Omental fat pad (tissue), 4 donors: ENCODE data around the gene PRDM11. TPM values are rescaled to one million over a fixed set of nuclear protein-coding genes. Genes with fewer than 3 reads are reported as not detected.

Experiments
- ATAC-seq: fragments of 150-250 bp; one replicate; pipeline ENCODE4 v1.9.1; 2016; ENCODE audit warnings: mild to moderate bottlenecking, moderate library complexity; ENCODE audit not compliant: low FRiP score
- DNase-seq: peaks from one replicate; pipeline ENCODE4 v3.0.0-alpha.2; 2019; ENCODE audit warnings: low spot score
- total RNA-seq, 4 donors: library from RNA; depleted of rRNA; stranded (reverse); fragments of >200 nt; gene quantifications; one replicate each; pipeline ENCODE4 v1.1.0, GENCODE V29; 2016
- TF ChIP-seq, protein P1 (sequence below), 3 donors: fragments of 450-650 bp; IDR thresholded peaks; one replicate each; pipeline ENCODE4 v1.5.1; 2016 to 2017; ENCODE audit warnings: antibody characterized with exemption in 3 of 3, mild to moderate bottlenecking in 3 of 3, moderate library complexity in 2 of 3

The PRDM11 gene
- total RNA-seq, 4 donors from 2014 or later, result 7.0 to 15.6 (median 10.7) TPM

DNA sequence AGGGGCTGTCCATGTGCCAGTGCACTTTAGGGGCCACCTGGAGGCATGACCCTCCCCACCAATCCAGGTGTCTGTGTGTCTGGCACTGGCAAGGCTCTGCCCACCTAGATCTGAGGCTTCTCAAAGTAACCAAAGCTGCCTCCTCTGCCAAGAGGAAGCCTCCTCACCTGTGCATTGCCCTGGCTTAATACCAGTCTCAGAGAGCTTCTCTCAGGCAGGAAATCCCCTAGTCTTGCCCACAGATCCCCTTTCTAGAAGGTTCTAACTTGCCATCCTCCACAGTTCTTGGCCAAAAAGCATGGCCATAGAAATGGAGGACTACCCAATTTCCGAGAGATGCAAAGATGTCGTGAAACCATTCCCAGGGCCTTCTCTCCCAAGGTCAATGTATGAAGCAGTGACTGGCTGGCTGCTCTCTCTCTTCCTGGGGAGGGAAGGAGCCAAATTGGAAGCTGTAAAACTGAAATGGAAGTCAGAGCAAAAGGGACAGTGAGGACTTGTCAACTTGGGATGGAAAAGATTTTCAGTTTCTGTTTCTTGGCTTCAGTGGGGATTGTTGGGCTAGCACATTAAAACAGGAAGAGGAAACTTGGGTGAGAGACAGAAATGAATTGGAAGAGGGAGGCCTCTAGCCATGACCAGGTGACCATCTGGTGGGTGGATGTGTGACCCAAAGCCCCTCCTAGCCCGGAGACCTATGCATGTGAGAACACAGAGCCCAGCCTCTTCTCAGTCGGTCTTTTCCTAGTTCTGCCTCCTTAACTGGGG lies 68.8 kb downstream of the PRDM11 start:
- ATAC-seq (no peak), DNase-seq (no peak)
- TF ChIP-seq, protein P1, sequence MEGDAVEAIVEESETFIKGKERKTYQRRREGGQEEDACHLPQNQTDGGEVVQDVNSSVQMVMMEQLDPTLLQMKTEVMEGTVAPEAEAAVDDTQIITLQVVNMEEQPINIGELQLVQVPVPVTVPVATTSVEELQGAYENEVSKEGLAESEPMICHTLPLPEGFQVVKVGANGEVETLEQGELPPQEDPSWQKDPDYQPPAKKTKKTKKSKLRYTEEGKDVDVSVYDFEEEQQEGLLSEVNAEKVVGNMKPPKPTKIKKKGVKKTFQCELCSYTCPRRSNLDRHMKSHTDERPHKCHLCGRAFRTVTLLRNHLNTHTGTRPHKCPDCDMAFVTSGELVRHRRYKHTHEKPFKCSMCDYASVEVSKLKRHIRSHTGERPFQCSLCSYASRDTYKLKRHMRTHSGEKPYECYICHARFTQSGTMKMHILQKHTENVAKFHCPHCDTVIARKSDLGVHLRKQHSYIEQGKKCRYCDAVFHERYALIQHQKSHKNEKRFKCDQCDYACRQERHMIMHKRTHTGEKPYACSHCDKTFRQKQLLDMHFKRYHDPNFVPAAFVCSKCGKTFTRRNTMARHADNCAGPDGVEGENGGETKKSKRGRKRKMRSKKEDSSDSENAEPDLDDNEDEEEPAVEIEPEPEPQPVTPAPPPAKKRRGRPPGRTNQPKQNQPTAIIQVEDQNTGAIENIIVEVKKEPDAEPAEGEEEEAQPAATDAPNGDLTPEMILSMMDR (IDR thresholded peaks at IDR 0.05), result no peak

DNA sequence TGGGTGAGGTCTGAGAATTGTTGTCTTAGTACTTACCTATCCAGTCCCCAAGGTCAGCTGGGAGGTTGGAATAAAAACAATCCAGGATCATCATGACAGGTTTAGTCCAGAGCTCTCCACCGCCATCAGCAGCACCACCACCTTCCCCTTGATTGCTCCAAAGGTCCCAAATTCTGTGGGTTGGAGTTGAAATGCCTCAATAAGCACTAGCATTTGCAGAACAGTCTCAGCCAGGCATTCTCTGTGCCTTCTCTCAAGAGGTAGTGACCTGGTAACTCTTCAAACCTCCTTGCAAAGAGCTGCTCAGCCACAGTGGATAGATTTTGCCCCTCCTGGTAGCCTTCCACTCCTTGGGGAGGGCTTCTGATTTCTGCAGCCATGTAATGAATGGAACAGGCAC lies 69.6 kb downstream of the PRDM11 start:
- DNase-seq, result no peak
- TF ChIP-seq, protein P1 (IDR thresholded peaks at IDR 0.05), result no peak
- no peak for ATAC-seq

DNA sequence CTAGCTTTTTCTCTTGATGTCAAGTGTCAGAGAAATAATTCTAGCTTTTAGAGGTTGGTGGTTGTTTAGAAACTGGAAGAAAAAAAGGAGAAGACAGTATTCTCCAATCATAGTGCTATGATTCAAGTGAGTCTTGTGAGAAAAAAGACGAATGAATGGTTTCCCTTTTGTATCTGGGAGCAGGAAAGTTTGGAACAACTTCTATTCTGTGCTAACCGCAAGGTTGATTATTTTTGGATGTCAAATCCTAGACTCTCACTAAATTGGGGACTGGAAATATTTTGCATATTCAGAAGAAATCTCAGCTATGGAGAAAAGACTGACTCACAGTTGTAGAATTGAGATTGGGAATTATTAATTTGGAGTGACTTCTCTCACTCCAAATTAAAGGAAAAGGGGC lies 70.5 kb downstream of the PRDM11 start:
- ATAC-seq (no peak), DNase-seq (no peak)
- TF ChIP-seq, protein P1 (IDR thresholded peaks at IDR 0.05), result no peak

DNA sequence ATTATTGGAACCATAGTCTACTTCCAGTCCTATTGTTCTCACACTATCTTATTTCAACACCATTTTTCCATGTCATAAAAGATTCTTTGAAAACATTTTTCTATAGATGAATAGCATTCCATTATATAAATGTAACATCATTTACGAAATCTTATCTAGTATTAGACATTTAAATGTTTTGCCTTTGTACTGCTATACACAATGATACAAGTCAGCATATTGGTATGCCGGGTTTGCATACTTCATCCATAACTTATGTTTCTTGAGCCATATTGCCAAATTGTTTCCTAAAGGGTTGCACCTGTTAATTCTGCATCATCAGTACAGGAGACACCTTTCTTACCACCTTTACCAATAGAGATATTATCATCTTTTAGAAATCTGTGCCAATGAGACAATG lies 71.6 kb downstream of the PRDM11 start:
- DNase-seq (no peak), ATAC-seq (no peak)
- TF ChIP-seq, protein P1 (IDR thresholded peaks at IDR 0.05), result no peak

DNA sequence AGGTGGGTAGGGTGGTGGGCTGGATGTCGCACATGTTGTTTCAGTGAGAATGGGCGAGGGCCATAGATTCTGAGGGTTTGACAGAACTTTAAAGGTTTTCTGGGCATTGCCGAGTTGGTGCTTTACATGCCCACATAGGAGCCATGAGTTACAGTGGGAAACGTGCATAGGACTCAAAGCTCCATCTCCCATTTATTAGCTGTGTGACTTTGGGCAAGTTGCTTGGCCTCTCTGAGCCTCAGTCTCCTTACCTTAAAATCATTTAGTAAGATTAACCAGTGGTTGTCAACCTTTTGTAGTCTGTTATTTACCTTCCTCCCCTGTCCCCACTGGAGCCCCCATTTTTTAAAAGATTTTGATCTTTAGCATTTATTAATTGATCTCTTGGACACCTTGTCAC lies 72.3 kb downstream of the PRDM11 start:
- TF ChIP-seq, protein P1 (IDR thresholded peaks at IDR 0.05), result no peak
- ATAC-seq (no peak), DNase-seq (no peak)

DNA sequence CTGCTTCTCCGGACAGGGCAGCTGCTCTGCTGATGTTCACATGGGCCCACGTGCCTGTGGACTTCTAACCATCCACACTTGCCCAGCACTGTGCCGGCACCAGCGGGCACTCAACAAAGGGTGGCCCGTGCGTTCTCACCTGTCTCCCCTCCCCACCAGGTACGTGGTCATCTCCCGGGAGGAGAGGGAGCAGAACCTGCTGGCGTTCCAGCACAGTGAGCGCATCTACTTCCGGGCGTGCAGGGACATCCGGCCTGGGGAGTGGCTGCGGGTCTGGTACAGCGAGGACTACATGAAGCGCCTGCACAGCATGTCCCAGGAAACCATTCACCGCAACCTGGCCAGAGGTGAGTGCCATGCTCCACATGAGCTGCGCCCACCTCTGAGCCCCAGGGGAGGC lies 73.0 kb downstream of the PRDM11 start:
- ATAC-seq (peak; percentile 25), DNase-seq (no peak)
- TF ChIP-seq, protein P1 (IDR thresholded peaks at IDR 0.05), result no peak

DNA sequence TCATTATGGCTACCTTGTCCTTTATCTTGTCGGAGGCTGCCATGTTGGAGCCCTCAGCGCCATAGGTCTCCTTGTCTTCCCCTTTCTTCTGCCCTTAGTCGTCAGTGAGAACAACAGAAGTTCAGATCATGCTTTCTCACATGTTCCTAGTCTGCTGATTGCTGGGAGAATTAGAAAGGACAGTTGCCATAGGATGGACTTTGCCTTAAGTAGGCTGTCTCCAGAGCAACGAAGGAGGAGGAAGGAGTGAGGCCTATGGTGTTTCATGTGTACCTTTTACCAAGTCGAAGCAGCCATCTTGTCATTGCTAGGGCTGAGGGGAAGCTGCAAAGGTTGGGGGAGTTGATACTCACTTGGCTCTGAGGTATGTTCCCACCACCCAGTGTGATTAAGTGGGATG lies 77.1 kb downstream of the PRDM11 start:
- ATAC-seq (no peak), DNase-seq (no peak)
- TF ChIP-seq, protein P1 (IDR thresholded peaks at IDR 0.05), result no peak
